Measurements from ENCODE around the gene NUP62. TPM values are rescaled to one million over a fixed set of nuclear protein-coding genes. Genes with fewer than 3 reads are reported as not detected.

NUP62 gene
- total and polyA plus RNA-seq, 2 of the 8 experiments (the other 6 are each of a cell fraction or from before 2014, with no cell fraction given) = 50.0 to 107 TPM

DNA sequence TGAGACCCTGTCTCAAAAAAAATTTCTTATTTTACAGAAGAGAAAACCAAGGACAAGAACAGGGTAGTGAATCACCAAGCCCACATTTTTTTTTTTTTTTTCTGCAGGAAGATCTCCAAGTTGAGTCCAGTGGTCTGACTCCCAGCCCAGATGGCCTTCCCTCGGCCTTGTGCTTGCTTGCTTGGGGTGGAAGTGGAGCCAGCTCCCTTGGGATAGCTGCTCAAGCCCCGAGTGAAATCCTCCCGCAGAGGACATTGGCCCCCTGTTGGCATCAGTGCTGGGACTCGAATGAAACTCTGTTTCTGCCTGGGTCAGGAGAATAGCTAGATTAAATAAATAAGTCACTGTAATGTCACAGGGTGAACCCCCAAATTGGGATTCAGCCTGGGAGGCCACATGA, 9.4 kb upstream of the NUP62 start (continued):
- TF ChIP-seq SP1 (IDR thresholded peaks at IDR 0.05; ENCODE audit: low read depth, low read length) = no peak
- TF ChIP-seq YY1 (IDR thresholded peaks at IDR 0.05; ENCODE audit: low read depth, low read length) = no peak
- TF ChIP-seq CHD1 (IDR thresholded peaks at IDR 0.05; ENCODE audit: low read depth, low read length) = no peak
- no peak for TF ChIP-seq RBBP5 (IDR thresholded peaks at IDR 0.05; ENCODE audit: borderline replicate concordance, low read depth, low read length)
- no peak for TF ChIP-seq CEBPB (IDR thresholded peaks at IDR 0.05; ENCODE audit: low read depth, low read length)
- TF ChIP-seq SIX5 (IDR thresholded peaks at IDR 0.05; ENCODE audit: low read depth, low read length) = no peak
- TF ChIP-seq, protein P1, sequence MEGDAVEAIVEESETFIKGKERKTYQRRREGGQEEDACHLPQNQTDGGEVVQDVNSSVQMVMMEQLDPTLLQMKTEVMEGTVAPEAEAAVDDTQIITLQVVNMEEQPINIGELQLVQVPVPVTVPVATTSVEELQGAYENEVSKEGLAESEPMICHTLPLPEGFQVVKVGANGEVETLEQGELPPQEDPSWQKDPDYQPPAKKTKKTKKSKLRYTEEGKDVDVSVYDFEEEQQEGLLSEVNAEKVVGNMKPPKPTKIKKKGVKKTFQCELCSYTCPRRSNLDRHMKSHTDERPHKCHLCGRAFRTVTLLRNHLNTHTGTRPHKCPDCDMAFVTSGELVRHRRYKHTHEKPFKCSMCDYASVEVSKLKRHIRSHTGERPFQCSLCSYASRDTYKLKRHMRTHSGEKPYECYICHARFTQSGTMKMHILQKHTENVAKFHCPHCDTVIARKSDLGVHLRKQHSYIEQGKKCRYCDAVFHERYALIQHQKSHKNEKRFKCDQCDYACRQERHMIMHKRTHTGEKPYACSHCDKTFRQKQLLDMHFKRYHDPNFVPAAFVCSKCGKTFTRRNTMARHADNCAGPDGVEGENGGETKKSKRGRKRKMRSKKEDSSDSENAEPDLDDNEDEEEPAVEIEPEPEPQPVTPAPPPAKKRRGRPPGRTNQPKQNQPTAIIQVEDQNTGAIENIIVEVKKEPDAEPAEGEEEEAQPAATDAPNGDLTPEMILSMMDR (IDR thresholded peaks at IDR 0.05; ENCODE audit: control extremely low read depth in 1 of 3, insufficient read depth in 1 of 3, low read depth in 1 of 3, low read length in 3 of 3) = no peak

Measured in H1 (cell line).